B cell (primary cell): Measurements from ENCODE around the gene EAPP.

Source experiments
- CTCF ChIP-seq: fragments of 200-600 bp; IDR thresholded peaks from one replicate; pipeline ENCODE4 v1.8.0; 2022; ENCODE audit warnings: antibody characterized with exemption, mild to moderate bottlenecking
- EZH2 ChIP-seq: IDR thresholded peaks from 2 replicates; pipeline ENCODE4 v1.6.1; 2012; ENCODE audit warnings: borderline replicate concordance, low read depth, mild to moderate bottlenecking, moderate library complexity, low read length; ENCODE audit not compliant: insufficient read depth, poor library complexity, severe bottlenecking

DNA sequence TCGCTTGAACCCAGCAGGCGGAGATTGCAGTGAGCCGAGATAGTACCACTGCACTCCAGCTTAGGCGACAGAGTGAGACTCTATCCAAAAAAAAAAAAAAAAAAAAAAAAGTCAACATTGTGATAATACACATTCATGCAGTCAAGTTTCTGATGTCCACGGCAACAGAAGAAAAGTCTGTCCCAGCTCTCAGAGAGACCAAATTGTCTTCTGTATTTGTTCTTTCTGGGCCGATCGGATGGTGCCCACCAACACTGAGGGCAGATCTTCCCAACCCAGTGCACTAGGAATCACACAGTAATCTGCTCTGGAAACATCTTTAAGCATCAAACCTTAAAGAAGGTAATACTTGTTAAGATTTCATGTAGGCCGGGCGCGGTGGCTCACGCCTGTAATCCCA, 31.6 kb downstream of the EAPP start:
- TF ChIP-seq CTCF (no peak), EZH2 (no peak)
